Frontal cortex (tissue), 4 donors: ENCODE results near the gene PA2G4. TPM values are rescaled to one million over a fixed set of nuclear protein-coding genes. Genes with fewer than 3 reads are reported as not detected.
A peak's percentile ranks its signal among the peaks of the same experiment; 100 is the strongest.
"Not testable (repeated sequence)": the region's sequence is repeated elsewhere in the genome, so short reads cannot be mapped to it uniquely, and the experiment has no call there.

Experiments
- DNase-seq, 2 donors: peaks; one replicate each; pipeline ENCODE4 v3.0.0; 2012; ENCODE audit warnings: low spot score in 2 of 2
- FAIRE-seq: peaks from 2 replicates; lab custom pipeline; 2012; peaks lifted over from hg19 to GRCh38; lab: Jason Lieb, UNC
- total RNA-seq: library from RNA; depleted of rRNA; stranded (reverse); fragments of >200 nt; gene quantifications from one replicate; pipeline ENCODE4 v1.2.3, GENCODE V29; 2014
- donor health status: control.
- donor health status: control.
- donor health status: control.

PA2G4 gene
- total RNA-seq, 1 donor from 2014 or later = 74.6 TPM

- no peak for DNase-seq
- FAIRE-seq = no peak
Observed at GRCh38 chr12:56146492-56147460, 42.4 kb downstream of the PA2G4 start.

GRCh38 chr12:56150563-56150962 lies 46.2 kb downstream of the PA2G4 start:
- FAIRE-seq (no peak), DNase-seq (no peak)

DNA sequence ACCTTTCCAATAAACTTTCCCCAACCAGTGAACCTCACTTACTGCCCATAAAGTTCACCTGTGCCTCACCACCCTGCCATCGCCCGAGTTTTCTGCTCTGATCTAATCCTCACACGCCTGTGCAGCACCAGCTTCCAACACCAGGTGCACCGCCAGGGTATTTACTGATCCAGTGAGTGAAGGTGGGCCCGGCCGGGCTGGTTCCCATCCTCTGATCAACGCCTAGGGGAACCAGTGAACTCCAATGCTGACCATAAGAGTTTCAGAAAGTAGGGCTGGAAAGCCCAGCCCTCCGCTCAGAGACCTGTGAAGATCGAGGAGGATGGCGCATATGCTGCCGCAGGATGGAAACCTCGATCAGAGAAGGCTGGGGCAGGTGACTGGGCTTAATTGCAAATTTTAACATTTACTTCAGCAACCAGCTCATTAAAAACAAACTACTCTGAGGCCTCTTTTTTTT lies 47.3 kb downstream of the PA2G4 start:
- DNase-seq = no peak
- no peak for FAIRE-seq

DNA sequence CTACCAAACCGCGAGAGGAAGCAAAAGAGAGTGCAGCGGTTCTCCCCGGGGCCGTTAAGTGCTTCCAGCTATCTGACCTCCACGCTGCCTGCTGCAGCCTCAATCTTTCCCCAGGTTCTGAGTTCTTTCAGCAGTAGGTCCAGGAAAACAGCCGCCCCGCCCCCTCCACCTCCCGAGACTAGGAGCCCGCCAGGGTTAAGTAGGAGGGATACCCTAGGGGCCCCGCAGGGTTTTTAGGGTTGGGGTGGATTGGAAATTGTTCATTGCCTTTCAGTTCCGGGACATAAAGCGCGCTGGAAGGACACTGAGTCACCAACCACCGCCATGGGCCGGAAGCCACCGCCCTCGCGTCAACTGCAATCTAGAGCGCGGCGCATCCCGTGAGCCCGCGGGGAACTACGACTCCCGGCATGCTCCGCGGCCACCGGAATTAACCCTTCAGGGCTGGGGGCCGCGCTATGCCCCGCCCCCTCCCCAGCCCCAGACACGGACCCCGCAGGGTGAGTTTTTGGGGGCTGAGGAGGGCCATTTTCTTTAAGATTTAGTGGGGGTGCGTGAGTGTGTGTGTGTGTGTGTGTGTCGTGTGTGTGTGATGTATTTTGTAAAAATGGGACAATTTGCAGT lies 47.9 kb downstream of the PA2G4 start, which contains the start of gene MYL6B:
TSS of gene MYL6B (plus strand) at position 456 of the 624 bp plus-strand sequence. CDS start 1,332 bp downstream, outside the sequence.
- peak; percentile 80 to 92 for DNase-seq
- FAIRE-seq = no peak

DNA sequence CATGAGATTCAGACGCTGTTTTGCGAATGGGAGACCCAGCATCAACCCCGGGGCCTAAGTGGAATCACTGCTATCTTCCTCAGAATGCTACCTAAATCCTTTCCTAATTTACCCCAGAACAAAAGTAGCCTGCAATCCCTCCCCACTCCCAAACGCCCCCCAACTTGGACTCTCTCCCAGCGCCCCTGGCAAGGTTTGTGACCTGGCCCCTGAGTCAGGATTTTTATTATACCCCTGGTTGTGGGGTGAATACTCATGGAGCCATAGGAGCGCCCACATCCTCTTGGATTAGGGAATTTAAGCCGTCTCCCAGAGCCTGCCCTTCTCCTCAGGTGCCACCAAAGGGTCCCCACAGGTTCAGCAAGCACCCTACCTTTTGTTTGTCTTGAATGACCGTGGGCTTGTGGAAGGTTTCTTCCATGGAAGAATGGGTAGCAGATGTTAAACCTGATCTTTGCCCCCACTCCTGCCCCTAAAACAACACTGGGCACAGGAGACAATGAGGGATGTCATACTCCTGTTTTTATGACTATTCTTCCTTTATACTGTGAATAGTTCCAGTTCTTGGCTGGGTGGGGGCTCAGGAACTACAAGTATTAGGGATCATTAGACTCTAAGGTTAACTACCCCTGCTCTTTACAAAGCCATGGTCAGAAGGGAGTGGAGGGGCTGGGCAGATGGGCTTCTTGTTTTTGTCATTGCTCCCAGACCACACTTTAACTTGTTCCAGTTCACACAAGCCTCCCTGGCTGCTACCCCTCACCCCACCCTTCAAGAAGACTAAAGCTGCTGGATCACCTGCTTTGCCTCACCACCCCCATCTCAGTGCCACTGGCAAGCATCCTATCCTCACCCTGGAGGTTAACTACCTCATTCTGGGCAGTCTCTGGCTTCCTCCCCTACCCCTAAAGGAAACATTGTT lies 48.7 kb downstream of the PA2G4 start:
- no peak for FAIRE-seq
- no peak for DNase-seq

DNA sequence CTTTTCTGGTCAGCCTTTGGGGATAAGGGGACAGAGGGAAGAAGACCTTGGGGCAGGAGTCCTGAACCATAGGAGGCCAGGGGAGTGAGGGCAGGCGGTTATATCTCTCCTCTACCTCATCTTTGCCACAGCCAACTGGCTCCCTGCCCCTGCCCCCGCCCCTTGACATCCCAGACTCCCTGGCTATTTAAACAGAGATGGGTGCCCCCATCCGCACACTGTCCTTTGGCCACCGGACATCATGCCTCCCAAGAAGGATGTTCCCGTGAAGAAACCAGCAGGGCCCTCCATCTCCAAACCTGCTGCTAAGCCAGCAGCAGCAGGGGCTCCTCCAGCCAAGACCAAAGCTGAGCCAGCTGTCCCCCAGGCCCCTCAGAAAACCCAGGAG lies 49.3 kb downstream of the PA2G4 start:
- no peak for FAIRE-seq
- DNase-seq = no peak

- FAIRE-seq (no peak), DNase-seq (no peak)
Observed at GRCh38 chr12:56154246-56154771, 50.0 kb downstream of the PA2G4 start.

DNA sequence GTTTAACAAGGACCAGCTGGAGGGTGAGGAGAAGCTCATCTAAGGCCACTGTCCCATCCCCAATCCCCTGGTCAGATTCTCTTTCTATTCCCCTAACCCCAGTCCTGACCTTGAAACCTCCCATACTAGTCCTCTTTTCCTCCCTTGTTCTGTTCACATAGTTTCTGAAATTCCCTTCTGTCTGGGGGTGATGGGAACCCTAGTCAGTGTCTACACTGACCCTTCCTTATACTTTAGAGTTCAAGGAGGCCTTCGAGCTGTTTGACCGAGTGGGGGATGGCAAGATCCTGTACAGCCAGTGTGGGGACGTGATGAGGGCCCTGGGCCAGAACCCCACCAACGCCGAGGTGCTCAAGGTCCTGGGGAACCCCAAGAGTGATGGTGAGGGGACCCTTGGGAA lies 50.5 kb downstream of the PA2G4 start:
- FAIRE-seq (no peak), DNase-seq (no peak)

DNA sequence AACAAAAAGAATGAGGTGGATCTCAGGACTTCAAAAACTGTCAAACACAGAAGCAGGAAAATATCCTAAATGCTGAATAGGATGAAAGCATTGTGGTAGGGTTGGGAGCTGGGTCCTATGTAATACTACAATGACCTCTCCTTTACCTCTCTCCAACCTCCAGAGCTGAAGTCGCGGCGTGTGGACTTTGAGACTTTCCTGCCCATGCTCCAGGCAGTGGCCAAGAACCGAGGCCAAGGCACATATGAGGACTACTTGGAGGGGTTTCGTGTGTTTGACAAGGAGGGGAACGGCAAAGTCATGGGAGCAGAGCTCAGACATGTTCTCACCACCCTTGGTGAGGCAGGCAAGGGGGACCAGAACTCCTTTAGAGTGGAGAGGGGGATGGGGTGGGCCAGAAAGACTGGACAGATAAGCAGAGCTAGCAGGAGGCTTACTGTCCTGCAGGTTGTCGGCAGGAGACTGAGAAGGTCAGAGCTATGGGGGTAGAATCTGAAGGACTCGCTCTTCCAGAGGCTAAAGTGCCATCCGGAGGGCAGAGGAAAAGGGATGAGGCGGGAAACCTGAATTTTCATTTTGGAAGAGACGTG lies 51.0 kb downstream of the PA2G4 start:
- FAIRE-seq (no peak), DNase-seq (no peak)

DNA sequence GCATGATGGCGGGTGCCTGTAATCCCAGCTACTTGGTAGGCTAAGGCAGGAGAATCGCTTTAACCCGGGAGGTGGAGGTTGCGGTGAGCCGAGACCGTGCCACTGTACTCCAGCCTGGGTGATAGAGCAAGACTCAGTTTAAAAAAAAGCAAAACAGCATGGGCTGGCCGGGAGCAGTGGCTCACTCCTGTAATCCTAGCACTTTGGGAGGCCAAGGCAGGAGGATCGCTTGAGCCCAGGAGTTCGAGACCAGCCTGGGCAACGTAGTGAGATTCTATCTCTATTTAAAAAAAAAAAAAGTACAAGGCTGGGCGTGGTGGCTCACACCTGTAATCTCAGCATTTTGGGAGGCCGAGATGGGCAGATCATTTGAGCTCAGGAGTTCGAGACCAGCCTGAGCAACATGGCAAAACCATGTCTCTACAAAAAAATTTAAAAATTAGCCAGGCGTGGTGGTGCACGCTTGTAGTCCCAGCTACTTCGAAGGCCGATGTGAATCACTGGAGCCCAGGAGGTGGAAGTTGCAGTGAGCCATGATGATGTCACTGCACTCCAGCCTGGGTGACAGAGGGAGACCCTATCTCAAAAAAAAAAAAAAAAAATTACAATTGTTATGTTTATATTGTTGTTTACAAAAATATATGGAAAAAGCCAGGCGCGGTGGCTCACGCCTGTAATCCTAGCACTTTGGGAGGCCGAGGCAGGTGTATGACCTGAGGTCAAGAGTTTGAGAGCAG lies 52.3 kb downstream of the PA2G4 start:
- not testable (repeated sequence) for DNase-seq, FAIRE-seq

GRCh38 chr12:56157201-56158028 lies 53.1 kb downstream of the PA2G4 start:
- FAIRE-seq (no peak), DNase-seq (peak in 1 of 2 donors; percentile 63)

GRCh38 chr12:56158029-56158925 lies 53.9 kb downstream of the PA2G4 start, which contains the start of gene MYL6:
Gene MYL6, plus strand, starts transcription at chr12:56158359. Its CDS starts 43 bp downstream, at chr12:56158402.
- DNase-seq = peak; percentile 90 to 95
- FAIRE-seq = no peak

DNA sequence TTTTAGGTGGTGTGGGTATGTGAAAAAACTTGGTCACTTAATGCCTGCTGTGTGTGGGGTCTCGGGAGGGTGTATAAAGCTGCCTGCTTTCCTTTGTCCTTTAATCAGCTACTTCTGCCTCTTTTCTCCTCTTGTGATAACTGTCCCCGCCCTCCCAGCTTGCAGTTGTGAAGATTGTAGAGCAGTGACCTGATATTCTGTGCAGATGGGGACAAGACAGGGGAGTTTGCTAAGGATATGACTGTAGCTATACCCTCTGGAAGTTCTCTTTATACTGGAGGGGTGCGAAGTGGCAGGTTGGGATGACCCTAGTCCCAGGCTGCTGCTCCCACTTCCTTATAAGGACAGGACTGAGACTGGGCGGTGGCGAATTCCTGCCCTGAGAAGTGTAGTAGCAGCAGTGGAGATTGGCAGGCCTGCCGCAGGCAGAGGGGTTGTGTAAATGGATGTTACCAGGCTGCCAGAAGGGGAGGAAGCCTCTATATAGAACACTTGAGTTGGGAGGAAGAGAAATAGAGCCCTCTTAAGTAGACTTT lies 54.6 kb downstream of the PA2G4 start:
- DNase-seq = peak; percentile 42 to 62
- FAIRE-seq = no peak

- no peak for FAIRE-seq
- no peak for DNase-seq
Observed at GRCh38 chr12:56159482-56160192, 55.3 kb downstream of the PA2G4 start.

GRCh38 chr12:56160193-56160763 lies 55.9 kb downstream of the PA2G4 start:
- FAIRE-seq (no peak), DNase-seq (no peak)
